ENCODE results near the gene TMEM151B. TPM values are rescaled to one million over a fixed set of nuclear protein-coding genes. Genes with fewer than 3 reads are reported as not detected.

Gene TMEM151B
- total RNA-seq, 1 donor from 2014 or later, result not detected

DNA sequence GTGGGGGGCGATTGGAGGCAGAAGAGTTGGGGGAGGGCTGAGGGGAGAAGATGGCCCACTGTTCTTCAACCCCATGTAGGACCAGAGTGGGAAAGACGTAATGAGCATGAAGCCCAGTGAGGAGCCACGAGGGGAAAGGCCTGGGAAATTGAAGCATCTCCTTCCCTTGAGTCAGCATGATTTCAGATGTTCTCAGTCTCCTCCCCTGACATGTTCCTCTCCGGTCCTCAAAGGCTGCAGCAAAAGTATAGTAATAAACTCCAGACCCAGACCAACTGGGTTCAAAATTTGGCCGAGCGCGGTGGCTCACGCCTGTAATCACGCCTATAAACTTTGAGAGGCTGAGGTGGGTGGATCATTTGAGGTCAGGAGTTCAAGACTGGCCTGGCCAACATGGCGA, 3.0 kb upstream of the TMEM151B start:
- peak overlapping the region; percentile 88 for H3K27ac Mint-ChIP-seq
- DNase-seq (no peak), ATAC-seq (ENCODE audit: low read depth) (no peak)
- POLR2A ChIA-PET, result interaction anchor here (2.6 to 13.7 kb wide), 3 partner anchors 12 to 22 kb away, joined by 14 to 549 read pairs (median 72); partner anchors contain the start of genes HSP90AB1 and SLC35B2
- peaks cover 26% of the 10 kb centered on the region for H3K36me3 Mint-ChIP-seq (ENCODE audit: low read depth)
- TF ChIP-seq, protein P1, sequence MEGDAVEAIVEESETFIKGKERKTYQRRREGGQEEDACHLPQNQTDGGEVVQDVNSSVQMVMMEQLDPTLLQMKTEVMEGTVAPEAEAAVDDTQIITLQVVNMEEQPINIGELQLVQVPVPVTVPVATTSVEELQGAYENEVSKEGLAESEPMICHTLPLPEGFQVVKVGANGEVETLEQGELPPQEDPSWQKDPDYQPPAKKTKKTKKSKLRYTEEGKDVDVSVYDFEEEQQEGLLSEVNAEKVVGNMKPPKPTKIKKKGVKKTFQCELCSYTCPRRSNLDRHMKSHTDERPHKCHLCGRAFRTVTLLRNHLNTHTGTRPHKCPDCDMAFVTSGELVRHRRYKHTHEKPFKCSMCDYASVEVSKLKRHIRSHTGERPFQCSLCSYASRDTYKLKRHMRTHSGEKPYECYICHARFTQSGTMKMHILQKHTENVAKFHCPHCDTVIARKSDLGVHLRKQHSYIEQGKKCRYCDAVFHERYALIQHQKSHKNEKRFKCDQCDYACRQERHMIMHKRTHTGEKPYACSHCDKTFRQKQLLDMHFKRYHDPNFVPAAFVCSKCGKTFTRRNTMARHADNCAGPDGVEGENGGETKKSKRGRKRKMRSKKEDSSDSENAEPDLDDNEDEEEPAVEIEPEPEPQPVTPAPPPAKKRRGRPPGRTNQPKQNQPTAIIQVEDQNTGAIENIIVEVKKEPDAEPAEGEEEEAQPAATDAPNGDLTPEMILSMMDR (IDR thresholded peaks at IDR 0.05), result no peak
- H3K4me3 Mint-ChIP-seq, result no peak overlapping the region
- peaks cover 10% of the 10 kb centered on the region for H3K27me3 Mint-ChIP-seq
- intact Hi-C loops (cut with micrococcal nuclease), result loop anchor here (10.0 kb wide), 3 partner anchors 552 to 1702 kb away; partner anchors contain the start of genes LRRC73, POLR1C, UBR2 and YIPF3
- CTCF ChIA-PET, result interaction anchor here (0.7 to 5.0 kb wide), 18 partner anchors 9 to 623 kb away, joined by 3 to 81 read pairs (median 5); partner anchors contain the start of genes AARS2, RSPH9 and SLC35B2
- no peaks in the 10 kb centered on the region for H3K9me3 Mint-ChIP-seq
- peaks cover 59% of the 10 kb centered on the region for H3K4me1 Mint-ChIP-seq

GRCh38 chr6:44268095-44268628, 2.1 kb upstream of the TMEM151B start:
- ATAC-seq (ENCODE audit: low read depth) (no peak), DNase-seq (no peak)
- CTCF ChIA-PET, result interaction anchor here (0.6 to 5.0 kb wide), 24 partner anchors 8 to 1264 kb away, joined by 3 to 81 read pairs (median 5); partner anchors contain the start of genes AARS2, HSP90AB1, RSPH9 and SLC35B2
- intact Hi-C loops (cut with micrococcal nuclease), result loop anchor here (1.0 to 10.0 kb wide), 8 partner anchors 29 to 1703 kb away; partner anchors contain the start of genes AARS2, LRRC73, POLR1C and UBR2
- no peak overlapping the region for H3K4me3 Mint-ChIP-seq
- POLR2A ChIA-PET, result interaction anchor here (1.0 to 7.2 kb wide), 5 partner anchors 13 to 37 kb away, joined by 3 to 72 read pairs (median 6); partner anchors contain the start of genes HSP90AB1 and SLC35B2
- H3K36me3 Mint-ChIP-seq (ENCODE audit: low read depth), result peaks cover 17% of the 10 kb centered on the region
- peaks cover 17% of the 10 kb centered on the region for H3K27me3 Mint-ChIP-seq
- no peaks in the 10 kb centered on the region for H3K9me3 Mint-ChIP-seq
- H3K4me1 Mint-ChIP-seq, result peaks cover 50% of the 10 kb centered on the region
- TF ChIP-seq, protein P1 (IDR thresholded peaks at IDR 0.05), result peak; percentile 58
- H3K27ac Mint-ChIP-seq, result no peak overlapping the region

DNA sequence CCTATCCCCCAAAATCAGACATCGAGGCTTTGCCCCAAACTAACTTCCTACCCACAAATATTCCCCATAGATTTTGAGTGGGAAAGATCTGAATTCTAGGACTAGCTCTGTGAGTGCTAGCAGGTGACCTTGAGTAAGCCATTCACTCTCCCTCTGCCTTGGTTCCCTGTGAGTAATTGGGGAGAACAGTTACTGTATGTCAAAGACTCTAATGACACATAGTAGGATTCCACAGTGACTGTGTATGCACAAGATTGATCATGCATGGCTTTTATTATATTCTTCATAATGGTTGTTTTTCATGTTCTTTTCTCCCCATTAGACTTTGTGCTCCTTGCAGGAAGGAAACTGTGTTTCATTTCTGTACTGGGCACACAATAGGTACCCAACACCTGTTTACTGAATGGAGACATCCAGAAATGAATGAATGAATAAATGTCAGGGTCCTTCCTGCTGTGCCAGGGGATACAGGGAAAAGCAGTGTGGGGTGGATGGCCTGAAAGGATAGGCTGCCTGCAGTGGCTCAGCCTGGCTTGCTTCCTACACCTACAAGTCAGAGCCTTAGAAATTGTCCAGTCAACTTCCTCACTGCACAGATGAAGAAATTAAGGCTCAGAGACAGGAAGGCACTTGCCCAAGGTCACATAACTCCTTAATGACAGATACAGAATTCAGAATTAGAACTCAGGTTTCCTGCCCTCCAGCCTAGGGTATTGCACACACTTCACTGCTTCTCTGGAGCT, 901 bp upstream of the TMEM151B start:
- CTCF ChIA-PET, result interaction anchor here (1.0 to 5.0 kb wide), 5 partner anchors 35 to 94 kb away, joined by 3 to 81 read pairs (median 7); partner anchors contain the start of gene AARS2
- TF ChIP-seq, protein P1 (IDR thresholded peaks at IDR 0.05), result no peak
- H3K36me3 Mint-ChIP-seq (ENCODE audit: low read depth), result peaks cover 5% of the 10 kb centered on the region
- peaks cover 43% of the 10 kb centered on the region for H3K4me1 Mint-ChIP-seq
- POLR2A ChIA-PET, result interaction anchor here (1.2 to 2.6 kb wide), 4 partner anchors 13 to 46 kb away, joined by 3 to 14 read pairs (median 6); partner anchors contain the start of genes HSP90AB1, SLC29A1 and SLC35B2
- no peak for ATAC-seq (ENCODE audit: low read depth)
- DNase-seq, result no peak
- H3K27me3 Mint-ChIP-seq, result peaks cover 26% of the 10 kb centered on the region
- intact Hi-C loops (cut with micrococcal nuclease), result loop anchor here (2.0 to 10.0 kb wide), 6 partner anchors 27 to 1705 kb away; partner anchors contain the start of genes AARS2, LRRC73, POLR1C and UBR2
- H3K27ac Mint-ChIP-seq, result no peak overlapping the region
- H3K9me3 Mint-ChIP-seq, result no peaks in the 10 kb centered on the region
- peak overlapping the region; percentile 74 for H3K4me3 Mint-ChIP-seq

DNA sequence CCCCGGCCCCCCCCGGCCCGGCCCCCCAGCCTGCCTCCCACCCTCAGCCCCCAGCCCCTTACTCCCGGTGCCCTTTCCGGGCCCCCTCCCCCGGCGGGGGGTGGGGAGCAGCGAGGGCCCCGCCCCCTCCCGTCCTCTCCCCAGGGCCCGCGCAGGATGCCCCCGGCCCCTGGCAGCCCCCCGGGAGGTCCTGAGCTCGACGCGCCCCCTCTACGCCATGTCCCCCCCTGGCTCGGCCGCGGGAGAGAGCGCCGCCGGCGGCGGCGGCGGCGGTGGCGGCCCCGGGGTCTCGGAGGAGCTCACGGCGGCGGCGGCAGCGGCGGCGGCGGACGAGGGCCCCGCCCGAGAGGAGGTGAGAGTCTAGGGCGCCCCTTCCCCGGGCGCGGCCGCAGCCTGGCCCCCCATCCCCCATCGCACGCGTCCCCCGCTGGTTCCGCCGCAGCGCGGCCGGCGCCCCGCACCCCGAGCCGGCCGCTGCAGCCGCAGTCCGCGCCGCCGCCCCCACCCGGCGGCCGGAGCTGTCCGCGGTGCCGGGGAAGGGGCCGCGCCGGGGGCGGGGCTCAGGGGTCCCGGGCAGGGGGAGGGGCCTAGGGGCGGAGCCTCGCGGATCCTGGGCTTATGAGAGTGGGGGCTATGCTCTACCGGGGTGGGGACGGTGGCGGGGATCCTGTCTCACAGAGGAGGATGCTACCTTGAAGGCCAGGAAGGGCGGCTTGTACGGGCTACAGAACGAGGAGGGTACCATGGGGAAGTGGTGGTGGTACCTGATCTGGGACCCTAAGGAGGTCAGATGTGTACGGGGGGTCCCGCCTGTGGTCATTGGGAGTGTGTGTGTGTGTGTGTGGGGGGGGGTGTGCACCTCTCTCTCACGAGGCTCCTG, 516 bp downstream of the TMEM151B start:
- H3K36me3 Mint-ChIP-seq (ENCODE audit: low read depth), result no peaks in the 10 kb centered on the region
- no peak for ATAC-seq (ENCODE audit: low read depth)
- H3K27me3 Mint-ChIP-seq, result peaks cover 31% of the 10 kb centered on the region
- H3K9me3 Mint-ChIP-seq, result no peaks in the 10 kb centered on the region
- peak overlapping the region; percentile 73 for H3K4me3 Mint-ChIP-seq
- H3K27ac Mint-ChIP-seq, result no peak overlapping the region
- intact Hi-C loops (cut with micrococcal nuclease), result no loop called here
- ChIA-PET CTCF (interaction anchor here (0.6 to 5.0 kb wide), 3 partner anchors 14 to 42 kb away, joined by 3 to 81 read pairs (median 3); partner anchors contain the start of gene AARS2), POLR2A (interaction anchor here (0.6 to 1.7 kb wide), 3 partner anchors 8 to 47 kb away, joined by 3 to 5 read pairs (median 3); partner anchors contain the start of genes SLC29A1 and SLC35B2)
- DNase-seq, result no peak
- TF ChIP-seq, protein P1 (IDR thresholded peaks at IDR 0.05), result no peak
- H3K4me1 Mint-ChIP-seq, result peaks cover 40% of the 10 kb centered on the region
